Vagina (tissue), 2 donors: ENCODE results near the gene SLC35B2. TPM values are rescaled to one million over a fixed set of nuclear protein-coding genes. Genes with fewer than 3 reads are reported as not detected.

ENCODE experiments used
- DNase-seq, 2 donors: peaks; one replicate each; pipeline ENCODE4 v3.0.0-alpha.2; 2017; ENCODE audit errors: extremely low spot score in 2 of 2
- H3K27ac ChIP-seq: fragments of 200-600 bp; sonication (generic); one replicate; pipeline ENCODE4 v1.5.1; 2019
- H3K27me3 ChIP-seq: fragments of 200-600 bp; sonication (generic); one replicate; pipeline ENCODE4 v1.5.1; 2019
- H3K36me3 ChIP-seq, 2 donors: fragments of 200-600 bp; sonication (generic); one replicate each; pipeline ENCODE4 v1.5.1; 2017 to 2019
- H3K4me1 ChIP-seq: fragments of 200-600 bp; sonication (generic); one replicate; pipeline ENCODE4 v1.5.1; 2019
- H3K4me3 ChIP-seq, 2 donors: fragments of 200-600 bp; sonication (generic); 1 replicate in 1 of 2; 2 replicates in 1 of 2; pipeline ENCODE4 v1.5.1; 2016 to 2019
- H3K9me3 ChIP-seq: fragments of 200-600 bp; sonication (generic); one replicate; pipeline ENCODE4 v1.5.1; 2019
- POLR2A ChIP-seq, 2 donors: fragments of 450-650 bp; IDR thresholded peaks; one replicate each; pipeline ENCODE4 v1.6.1; 2017; ENCODE audit warnings: antibody characterized with exemption in 2 of 2, mild to moderate bottlenecking in 2 of 2, moderate library complexity in 2 of 2
- POLR2AphosphoS5 ChIP-seq, 2 donors: sonication (generic); formaldehyde crosslinking; IDR thresholded peaks; one replicate each; pipeline ENCODE4 v1.9.0; 2017; ENCODE audit warnings: antibody characterized with exemption in 2 of 2, mild to moderate bottlenecking in 2 of 2, low read depth in 1 of 2; ENCODE audit not compliant: insufficient read depth in 1 of 2
- intact Hi-C: fragments of 100-400 bp; cut with DNase I; formaldehyde crosslinking; loops from one replicate; pipeline ENCODE4 v1.15.1; 2023
- total RNA-seq: library from RNA; depleted of rRNA; stranded (reverse); fragments of >200 nt; gene quantifications from one replicate; pipeline ENCODE4 v1.2.3, GENCODE V29; 2016
- TF ChIP-seq, protein P1 (sequence below), 3 experiments: fragments of 450-650 bp in 2 of 3; fragments of 200-600 bp in 1 of 3; sonication (generic) in 1 of 3; IDR thresholded peaks; one replicate each; pipeline ENCODE4 v1.5.1; 2017 to 2019; ENCODE audit warnings: antibody characterized with exemption in 3 of 3, mild to moderate bottlenecking in 2 of 3, moderate library complexity in 2 of 3

SLC35B2 gene
- total RNA-seq, 1 donor from 2014 or later, result 19.6 TPM

DNA sequence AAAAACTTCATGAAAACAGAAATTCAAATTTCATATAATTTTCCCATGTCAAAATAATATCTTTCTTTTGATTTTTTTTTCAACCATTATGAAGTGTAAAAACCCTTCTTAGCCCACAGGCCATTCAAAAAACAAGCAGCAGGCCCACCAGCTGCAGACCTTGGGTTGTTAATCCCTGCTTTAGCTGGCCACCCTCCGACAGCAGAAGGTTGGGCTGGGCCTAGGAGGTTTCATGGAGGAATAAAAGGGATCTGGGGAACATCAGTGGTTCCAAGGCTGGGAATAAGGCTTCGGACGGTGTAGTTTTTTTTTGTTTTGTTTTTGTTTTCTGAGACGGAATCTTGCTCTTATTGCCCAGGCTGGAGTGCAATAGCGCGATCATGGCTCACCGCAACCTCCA lies 14.0 kb downstream of the SLC35B2 start:
- DNase-seq, result no peak
- Histone ChIP-seq H3K4me1 (peaks cover 11% of the 10 kb centered on the region), H3K9me3 (no peaks in the 10 kb centered on the region), H3K27ac (no peak overlapping the region), H3K4me3 (no peak overlapping the region), H3K36me3 (no peaks in the 10 kb centered on the region), H3K27me3 (no peaks in the 10 kb centered on the region)
- TF ChIP-seq POLR2AphosphoS5 (IDR thresholded peaks at IDR 0.05; ENCODE audit: insufficient read depth in 1 of 2, low read depth in 1 of 2), result no peak
- TF ChIP-seq POLR2A (IDR thresholded peaks at IDR 0.05), result no peak
- TF ChIP-seq, protein P1, sequence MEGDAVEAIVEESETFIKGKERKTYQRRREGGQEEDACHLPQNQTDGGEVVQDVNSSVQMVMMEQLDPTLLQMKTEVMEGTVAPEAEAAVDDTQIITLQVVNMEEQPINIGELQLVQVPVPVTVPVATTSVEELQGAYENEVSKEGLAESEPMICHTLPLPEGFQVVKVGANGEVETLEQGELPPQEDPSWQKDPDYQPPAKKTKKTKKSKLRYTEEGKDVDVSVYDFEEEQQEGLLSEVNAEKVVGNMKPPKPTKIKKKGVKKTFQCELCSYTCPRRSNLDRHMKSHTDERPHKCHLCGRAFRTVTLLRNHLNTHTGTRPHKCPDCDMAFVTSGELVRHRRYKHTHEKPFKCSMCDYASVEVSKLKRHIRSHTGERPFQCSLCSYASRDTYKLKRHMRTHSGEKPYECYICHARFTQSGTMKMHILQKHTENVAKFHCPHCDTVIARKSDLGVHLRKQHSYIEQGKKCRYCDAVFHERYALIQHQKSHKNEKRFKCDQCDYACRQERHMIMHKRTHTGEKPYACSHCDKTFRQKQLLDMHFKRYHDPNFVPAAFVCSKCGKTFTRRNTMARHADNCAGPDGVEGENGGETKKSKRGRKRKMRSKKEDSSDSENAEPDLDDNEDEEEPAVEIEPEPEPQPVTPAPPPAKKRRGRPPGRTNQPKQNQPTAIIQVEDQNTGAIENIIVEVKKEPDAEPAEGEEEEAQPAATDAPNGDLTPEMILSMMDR (IDR thresholded peaks at IDR 0.05), result no peak
- intact Hi-C loops, result no loop called here

DNA sequence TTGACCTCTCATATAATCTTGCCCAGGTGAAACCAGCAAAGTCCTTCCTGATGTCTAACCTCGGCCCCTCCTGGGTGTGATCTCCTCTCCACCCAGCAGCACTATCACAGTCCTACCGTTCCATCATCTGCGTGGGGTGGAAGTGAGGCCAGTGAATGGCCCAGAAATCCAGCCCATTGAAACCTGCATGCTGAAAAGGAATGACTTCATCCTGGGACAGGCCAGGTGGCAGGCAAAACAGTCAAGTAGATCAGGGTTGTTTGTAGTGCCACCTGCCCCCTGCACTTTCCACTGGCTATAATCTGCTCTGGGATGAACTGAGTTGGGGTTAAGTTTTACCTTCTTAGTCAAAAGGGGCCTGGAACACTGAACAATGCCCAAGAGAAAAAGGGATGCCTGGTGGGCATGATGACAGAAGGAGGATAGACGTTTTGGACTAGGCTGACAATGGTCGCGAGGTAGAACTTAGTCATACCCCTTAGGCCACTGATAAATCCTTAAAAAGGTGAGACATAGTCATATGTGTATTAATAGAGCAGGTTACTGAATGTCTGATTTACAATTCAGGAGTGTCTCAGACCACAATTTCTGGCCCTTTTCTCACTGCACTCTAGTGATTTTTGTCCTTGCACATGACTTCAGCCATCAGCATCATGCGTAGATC lies 18.5 kb downstream of the SLC35B2 start:
- intact Hi-C loops, result no loop called here
- Histone ChIP-seq H3K27me3 (no peaks in the 10 kb centered on the region), H3K27ac (peak overlapping the region; percentile 99), H3K4me1 (peaks cover 31% of the 10 kb centered on the region), H3K9me3 (no peaks in the 10 kb centered on the region), H3K4me3 (no peak overlapping the region), H3K36me3 (no peaks in the 10 kb centered on the region)
- no peak for TF ChIP-seq POLR2A (IDR thresholded peaks at IDR 0.05)
- TF ChIP-seq, protein P1 (IDR thresholded peaks at IDR 0.05), result no peak
- TF ChIP-seq POLR2AphosphoS5 (IDR thresholded peaks at IDR 0.05; ENCODE audit: insufficient read depth in 1 of 2, low read depth in 1 of 2), result no peak
- no peak for DNase-seq

DNA sequence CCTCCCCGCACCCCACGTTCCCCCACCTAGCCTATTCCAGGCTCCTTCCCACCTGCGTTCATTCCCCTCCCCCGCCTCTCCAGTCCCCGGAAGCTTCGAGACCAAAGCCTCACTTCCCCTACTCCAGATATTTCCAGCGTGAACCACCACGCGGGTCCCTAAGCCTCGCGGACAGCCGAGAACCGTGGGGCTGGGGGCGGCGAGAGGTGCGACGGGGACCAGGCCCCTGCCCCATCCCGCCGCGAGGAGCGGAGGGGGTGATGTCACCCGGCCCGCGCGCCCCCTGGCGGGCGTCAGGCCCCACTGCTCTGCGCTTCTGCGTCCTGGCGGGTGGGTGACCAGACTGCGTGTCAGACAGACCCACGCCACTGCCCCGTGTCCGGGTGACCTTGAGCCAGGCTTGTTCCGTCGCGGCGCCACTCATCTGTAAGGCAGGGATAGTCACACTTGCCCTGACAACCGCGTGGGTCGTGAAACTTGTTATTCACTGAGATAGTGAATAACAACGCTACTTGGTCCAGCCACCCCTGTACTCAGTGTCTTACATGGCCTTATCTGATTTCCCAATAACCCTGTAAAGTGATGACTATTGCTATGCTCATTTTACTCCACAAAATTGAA lies 19.4 kb downstream of the SLC35B2 start:
- Histone ChIP-seq H3K27ac (peak overlapping the region; percentile 99), H3K9me3 (no peaks in the 10 kb centered on the region), H3K4me3 (peak overlapping the region; percentile 50 to 72), H3K36me3 (peaks cover 0 to 2% of the 10 kb centered on the region in 2 donors), H3K27me3 (no peaks in the 10 kb centered on the region), H3K4me1 (peaks cover 40% of the 10 kb centered on the region)
- no peak for DNase-seq
- intact Hi-C loops, result no loop called here
- TF ChIP-seq, protein P1 (IDR thresholded peaks at IDR 0.05), result peak; percentile 98 to 99 (median 99)
- TF ChIP-seq POLR2AphosphoS5 (IDR thresholded peaks at IDR 0.05; ENCODE audit: insufficient read depth in 1 of 2, low read depth in 1 of 2) (peak in 1 of 2 donors; percentile 87), POLR2A (IDR thresholded peaks at IDR 0.05) (peak in 1 of 2 donors; percentile 19)

DNA sequence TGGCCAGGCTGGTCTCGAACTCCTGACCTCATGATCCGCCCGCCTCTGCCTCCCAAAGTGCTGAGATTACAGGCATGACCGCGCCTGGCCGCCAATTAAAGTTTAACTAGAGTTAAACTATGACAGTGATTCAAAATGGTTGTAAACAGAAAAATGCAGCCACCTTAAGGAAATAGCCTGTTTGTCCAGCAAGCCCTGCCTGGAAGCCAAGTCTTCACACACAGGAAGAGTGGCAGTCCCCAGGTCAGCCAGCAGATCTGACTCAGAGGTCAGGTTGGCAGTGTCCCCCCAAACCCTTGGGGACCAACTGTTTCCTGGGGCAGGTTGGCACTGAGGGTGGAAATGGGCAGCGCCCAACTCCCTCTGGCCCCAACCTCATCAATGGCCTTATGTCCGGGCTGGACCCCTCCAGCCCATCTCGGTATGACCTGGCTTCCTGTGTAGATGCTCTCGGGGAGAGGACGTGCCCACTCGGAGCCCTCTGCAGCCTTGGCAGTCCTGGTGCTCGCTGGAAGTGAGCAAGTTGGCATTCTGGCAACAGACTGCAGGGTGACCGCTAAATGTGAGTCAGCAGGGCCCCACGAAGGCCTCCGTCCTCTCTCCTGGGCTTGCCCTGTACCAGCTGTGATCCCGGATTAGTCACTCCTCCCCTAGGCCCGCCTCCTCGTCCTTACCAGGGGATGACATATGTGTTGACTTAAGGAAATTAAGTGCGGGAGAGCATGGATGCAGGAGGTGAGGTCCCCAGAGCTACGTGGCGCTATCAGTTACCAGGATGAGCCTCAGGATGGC lies 20.1 kb downstream of the SLC35B2 start:
- Histone ChIP-seq H3K9me3 (no peaks in the 10 kb centered on the region), H3K4me3 (peak overlapping the region; percentile 50 to 72), H3K27me3 (no peaks in the 10 kb centered on the region), H3K36me3 (peaks cover 0 to 8% of the 10 kb centered on the region in 2 donors), H3K27ac (peak overlapping the region; percentile 99), H3K4me1 (peaks cover 40% of the 10 kb centered on the region)
- TF ChIP-seq, protein P1 (IDR thresholded peaks at IDR 0.05), result no peak
- no peak for TF ChIP-seq POLR2A (IDR thresholded peaks at IDR 0.05)
- peak in 1 of 2 donors; percentile 81 for TF ChIP-seq POLR2AphosphoS5 (IDR thresholded peaks at IDR 0.05; ENCODE audit: insufficient read depth in 1 of 2, low read depth in 1 of 2)
- DNase-seq, result peak in 1 of 2 donors; percentile 98
- intact Hi-C loops, result no loop called here
